PC-3 (cell line): ENCODE measurements around the gene HUNK.

Experiments used
- CTCF ChIP-seq: fragments of 300-600 bp; sonication (generic); conservative IDR thresholded peaks from 2 replicates; pipeline ENCODE4 v1.5.1; 2017; ENCODE audit warnings: antibody characterized with exemption, low read depth, mild to moderate bottlenecking, low read length
- EZH2 ChIP-seq: fragments of 300-600 bp; sonication (generic); IDR thresholded peaks from one replicate; pipeline ENCODE4 v1.6.1; 2017; ENCODE audit warnings: antibody characterized with exemption, mild to moderate bottlenecking, low read length; ENCODE audit not compliant: unreplicated experiment
- EZH2phosphoT487 ChIP-seq: fragments of 300-600 bp; sonication (generic); IDR thresholded peaks from 2 replicates; pipeline ENCODE4 v1.6.1; 2018; ENCODE audit warnings: mild to moderate bottlenecking, antibody characterized with exemption, low read length, borderline replicate concordance

DNA sequence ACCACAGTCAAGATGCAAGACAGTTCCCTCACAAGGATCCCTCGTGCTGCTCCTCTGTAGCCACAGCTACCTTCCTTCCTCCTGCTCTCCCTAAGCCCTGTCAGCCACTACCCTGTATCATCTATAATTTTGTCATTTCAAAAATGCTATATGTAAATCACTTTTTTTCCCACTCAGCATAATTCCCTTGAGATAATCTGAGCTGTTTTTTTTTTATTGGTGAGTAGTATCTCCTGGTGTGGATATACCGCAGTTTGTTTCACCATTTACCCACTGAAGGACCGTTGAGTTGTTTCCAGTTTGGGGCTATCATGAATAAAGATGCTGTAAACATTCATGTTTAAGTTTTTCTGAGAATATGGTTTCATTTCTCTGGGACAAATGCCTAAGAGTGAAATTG is 88.2 kb downstream of the HUNK start:
- no peak for TF ChIP-seq EZH2
- TF ChIP-seq CTCF: no peak
- TF ChIP-seq EZH2phosphoT487: no peak
